ENCODE results near the gene SIL1.

DNA sequence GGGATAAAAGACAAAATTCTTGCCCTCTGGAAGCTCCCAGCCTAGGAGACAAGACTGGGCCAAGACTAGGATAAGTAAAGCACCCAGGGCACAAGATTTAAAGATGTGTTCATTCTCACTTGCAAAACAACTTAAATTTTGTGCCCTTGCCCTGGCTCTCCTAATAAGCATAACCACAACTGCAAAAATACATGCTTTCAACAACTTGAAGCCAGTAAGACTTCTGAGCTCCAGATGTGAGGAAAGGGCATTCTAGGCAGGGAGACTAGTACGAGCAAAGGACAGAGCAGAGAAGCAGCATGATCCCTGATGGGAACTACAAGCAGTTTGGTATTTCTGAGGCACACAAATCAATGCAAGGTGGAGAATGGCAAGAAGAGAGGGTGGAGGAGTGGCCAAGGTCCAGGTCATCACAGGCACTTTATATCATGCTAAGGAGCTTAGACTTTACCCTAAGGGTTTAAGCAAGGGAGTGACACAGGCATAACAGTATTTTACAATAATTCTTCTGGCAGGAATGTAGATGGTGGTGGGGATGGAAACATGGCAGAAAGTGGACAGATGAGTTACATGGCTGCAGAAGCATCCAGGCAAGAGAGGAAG, 30.1 kb upstream of the SIL1 start:
- TF ChIP-seq NR2C2 (CRISPR knock-in tag; IDR thresholded peaks at IDR 0.05): no peak
- no peak for TF ChIP-seq NR2C2 (tag; IDR thresholded peaks at IDR 0.05)
- TF ChIP-seq, protein P1, sequence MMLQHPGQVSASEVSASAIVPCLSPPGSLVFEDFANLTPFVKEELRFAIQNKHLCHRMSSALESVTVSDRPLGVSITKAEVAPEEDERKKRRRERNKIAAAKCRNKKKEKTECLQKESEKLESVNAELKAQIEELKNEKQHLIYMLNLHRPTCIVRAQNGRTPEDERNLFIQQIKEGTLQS (IDR thresholded peaks at IDR 0.05): no peak
- TF ChIP-seq, protein P1 (CRISPR knock-in tag; conservative IDR thresholded peaks at IDR 0.05): no peak
- TF ChIP-seq ZNF274 (IDR thresholded peaks at IDR 0.05; ENCODE audit: borderline replicate concordance, low read depth, low read length): no peak
- TF ChIP-seq, protein P2, sequence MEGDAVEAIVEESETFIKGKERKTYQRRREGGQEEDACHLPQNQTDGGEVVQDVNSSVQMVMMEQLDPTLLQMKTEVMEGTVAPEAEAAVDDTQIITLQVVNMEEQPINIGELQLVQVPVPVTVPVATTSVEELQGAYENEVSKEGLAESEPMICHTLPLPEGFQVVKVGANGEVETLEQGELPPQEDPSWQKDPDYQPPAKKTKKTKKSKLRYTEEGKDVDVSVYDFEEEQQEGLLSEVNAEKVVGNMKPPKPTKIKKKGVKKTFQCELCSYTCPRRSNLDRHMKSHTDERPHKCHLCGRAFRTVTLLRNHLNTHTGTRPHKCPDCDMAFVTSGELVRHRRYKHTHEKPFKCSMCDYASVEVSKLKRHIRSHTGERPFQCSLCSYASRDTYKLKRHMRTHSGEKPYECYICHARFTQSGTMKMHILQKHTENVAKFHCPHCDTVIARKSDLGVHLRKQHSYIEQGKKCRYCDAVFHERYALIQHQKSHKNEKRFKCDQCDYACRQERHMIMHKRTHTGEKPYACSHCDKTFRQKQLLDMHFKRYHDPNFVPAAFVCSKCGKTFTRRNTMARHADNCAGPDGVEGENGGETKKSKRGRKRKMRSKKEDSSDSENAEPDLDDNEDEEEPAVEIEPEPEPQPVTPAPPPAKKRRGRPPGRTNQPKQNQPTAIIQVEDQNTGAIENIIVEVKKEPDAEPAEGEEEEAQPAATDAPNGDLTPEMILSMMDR (IDR thresholded peaks at IDR 0.05 in 2 of 3, conservative IDR thresholded peaks at IDR 0.05 in 1 of 3; ENCODE audit: insufficient read depth in 2 of 3, low read depth in 1 of 3, low read length in 3 of 3): no peak
- no peak for TF ChIP-seq POLR2A (conservative IDR thresholded peaks at IDR 0.05)
- TF ChIP-seq POLR2AphosphoS5 (IDR thresholded peaks at IDR 0.05; ENCODE audit: control insufficient read depth, insufficient read depth, low read depth, low read length): no peak
- TF ChIP-seq MAZ (CRISPR knock-in tag; conservative IDR thresholded peaks at IDR 0.05 in 1 of 2, IDR thresholded peaks at IDR 0.05 in 1 of 2): no peak
- TF ChIP-seq, protein P3, sequence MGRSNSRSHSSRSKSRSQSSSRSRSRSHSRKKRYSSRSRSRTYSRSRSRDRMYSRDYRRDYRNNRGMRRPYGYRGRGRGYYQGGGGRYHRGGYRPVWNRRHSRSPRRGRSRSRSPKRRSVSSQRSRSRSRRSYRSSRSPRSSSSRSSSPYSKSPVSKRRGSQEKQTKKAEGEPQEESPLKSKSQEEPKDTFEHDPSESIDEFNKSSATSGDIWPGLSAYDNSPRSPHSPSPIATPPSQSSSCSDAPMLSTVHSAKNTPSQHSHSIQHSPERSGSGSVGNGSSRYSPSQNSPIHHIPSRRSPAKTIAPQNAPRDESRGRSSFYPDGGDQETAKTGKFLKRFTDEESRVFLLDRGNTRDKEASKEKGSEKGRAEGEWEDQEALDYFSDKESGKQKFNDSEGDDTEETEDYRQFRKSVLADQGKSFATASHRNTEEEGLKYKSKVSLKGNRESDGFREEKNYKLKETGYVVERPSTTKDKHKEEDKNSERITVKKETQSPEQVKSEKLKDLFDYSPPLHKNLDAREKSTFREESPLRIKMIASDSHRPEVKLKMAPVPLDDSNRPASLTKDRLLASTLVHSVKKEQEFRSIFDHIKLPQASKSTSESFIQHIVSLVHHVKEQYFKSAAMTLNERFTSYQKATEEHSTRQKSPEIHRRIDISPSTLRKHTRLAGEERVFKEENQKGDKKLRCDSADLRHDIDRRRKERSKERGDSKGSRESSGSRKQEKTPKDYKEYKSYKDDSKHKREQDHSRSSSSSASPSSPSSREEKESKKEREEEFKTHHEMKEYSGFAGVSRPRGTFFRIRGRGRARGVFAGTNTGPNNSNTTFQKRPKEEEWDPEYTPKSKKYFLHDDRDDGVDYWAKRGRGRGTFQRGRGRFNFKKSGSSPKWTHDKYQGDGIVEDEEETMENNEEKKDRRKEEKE (IDR thresholded peaks at IDR 0.05; ENCODE audit: borderline replicate concordance in 1 of 2, control insufficient read depth in 1 of 2, low read depth in 2 of 2, low read length in 1 of 2): no peak
- TF ChIP-seq, protein P4, sequence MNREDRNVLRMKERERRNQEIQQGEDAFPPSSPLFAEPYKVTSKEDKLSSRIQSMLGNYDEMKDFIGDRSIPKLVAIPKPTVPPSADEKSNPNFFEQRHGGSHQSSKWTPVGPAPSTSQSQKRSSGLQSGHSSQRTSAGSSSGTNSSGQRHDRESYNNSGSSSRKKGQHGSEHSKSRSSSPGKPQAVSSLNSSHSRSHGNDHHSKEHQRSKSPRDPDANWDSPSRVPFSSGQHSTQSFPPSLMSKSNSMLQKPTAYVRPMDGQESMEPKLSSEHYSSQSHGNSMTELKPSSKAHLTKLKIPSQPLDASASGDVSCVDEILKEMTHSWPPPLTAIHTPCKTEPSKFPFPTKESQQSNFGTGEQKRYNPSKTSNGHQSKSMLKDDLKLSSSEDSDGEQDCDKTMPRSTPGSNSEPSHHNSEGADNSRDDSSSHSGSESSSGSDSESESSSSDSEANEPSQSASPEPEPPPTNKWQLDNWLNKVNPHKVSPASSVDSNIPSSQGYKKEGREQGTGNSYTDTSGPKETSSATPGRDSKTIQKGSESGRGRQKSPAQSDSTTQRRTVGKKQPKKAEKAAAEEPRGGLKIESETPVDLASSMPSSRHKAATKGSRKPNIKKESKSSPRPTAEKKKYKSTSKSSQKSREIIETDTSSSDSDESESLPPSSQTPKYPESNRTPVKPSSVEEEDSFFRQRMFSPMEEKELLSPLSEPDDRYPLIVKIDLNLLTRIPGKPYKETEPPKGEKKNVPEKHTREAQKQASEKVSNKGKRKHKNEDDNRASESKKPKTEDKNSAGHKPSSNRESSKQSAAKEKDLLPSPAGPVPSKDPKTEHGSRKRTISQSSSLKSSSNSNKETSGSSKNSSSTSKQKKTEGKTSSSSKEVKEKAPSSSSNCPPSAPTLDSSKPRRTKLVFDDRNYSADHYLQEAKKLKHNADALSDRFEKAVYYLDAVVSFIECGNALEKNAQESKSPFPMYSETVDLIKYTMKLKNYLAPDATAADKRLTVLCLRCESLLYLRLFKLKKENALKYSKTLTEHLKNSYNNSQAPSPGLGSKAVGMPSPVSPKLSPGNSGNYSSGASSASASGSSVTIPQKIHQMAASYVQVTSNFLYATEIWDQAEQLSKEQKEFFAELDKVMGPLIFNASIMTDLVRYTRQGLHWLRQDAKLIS (CRISPR knock-in tag; IDR thresholded peaks at IDR 0.05): no peak
- TF ChIP-seq PRPF4 (IDR thresholded peaks at IDR 0.05; ENCODE audit: insufficient read depth, low read depth, low read length, poor library complexity, severe bottlenecking): no peak
- TF ChIP-seq, protein P5, sequence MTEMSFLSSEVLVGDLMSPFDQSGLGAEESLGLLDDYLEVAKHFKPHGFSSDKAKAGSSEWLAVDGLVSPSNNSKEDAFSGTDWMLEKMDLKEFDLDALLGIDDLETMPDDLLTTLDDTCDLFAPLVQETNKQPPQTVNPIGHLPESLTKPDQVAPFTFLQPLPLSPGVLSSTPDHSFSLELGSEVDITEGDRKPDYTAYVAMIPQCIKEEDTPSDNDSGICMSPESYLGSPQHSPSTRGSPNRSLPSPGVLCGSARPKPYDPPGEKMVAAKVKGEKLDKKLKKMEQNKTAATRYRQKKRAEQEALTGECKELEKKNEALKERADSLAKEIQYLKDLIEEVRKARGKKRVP (CRISPR knock-in tag; IDR thresholded peaks at IDR 0.05): no peak
- TF ChIP-seq ZNF436 (CRISPR knock-in tag; IDR thresholded peaks at IDR 0.05): no peak
- TF ChIP-seq ELF2 (CRISPR knock-in tag; IDR thresholded peaks at IDR 0.05): no peak
- no peak for TF ChIP-seq MXI1 (IDR thresholded peaks at IDR 0.05; ENCODE audit: low read depth, low read length)
